Measurements from ENCODE around the gene NEGR1. TPM values are rescaled to one million over a fixed set of nuclear protein-coding genes. Genes with fewer than 3 reads are reported as not detected.

Gene NEGR1
- total RNA-seq, 1 experiment from 2014 or later, result 4.1 TPM

- Mint-ChIP-seq H3K9me3 (ENCODE audit: unreplicated experiment) (no peaks in the 10 kb centered on the region), H3K4me1 (ENCODE audit: insufficient read depth, unreplicated experiment) (peaks cover 5% of the 10 kb centered on the region), H3K4me3 (ENCODE audit: unreplicated experiment) (no peak overlapping the region), H3K27me3 (ENCODE audit: insufficient read depth, unreplicated experiment) (no peaks in the 10 kb centered on the region), H3K36me3 (ENCODE audit: insufficient read depth, unreplicated experiment) (no peaks in the 10 kb centered on the region), H3K27ac (ENCODE audit: low read depth, unreplicated experiment) (no peak overlapping the region)
- intact Hi-C loops (cut with micrococcal nuclease), result no loop called here
- BruUV-seq (replicated peaks), result no TSS peak
- ChIA-PET CTCF (no interaction called here), POLR2A (no interaction called here)
- TF ChIP-seq CTCF (IDR thresholded peaks at IDR 0.05; ENCODE audit: unreplicated experiment), result no peak
- DNase-seq (ENCODE audit: unreplicated experiment), result no peak
Measured at GRCh38 chr1:71641903-71642302, 640.4 kb downstream of the NEGR1 start.

GRCh38 chr1:71640998-71641397 lies 641.3 kb downstream of the NEGR1 start:
- Mint-ChIP-seq H3K9me3 (ENCODE audit: unreplicated experiment) (no peaks in the 10 kb centered on the region), H3K36me3 (ENCODE audit: insufficient read depth, unreplicated experiment) (no peaks in the 10 kb centered on the region), H3K27me3 (ENCODE audit: insufficient read depth, unreplicated experiment) (no peaks in the 10 kb centered on the region), H3K4me3 (ENCODE audit: unreplicated experiment) (no peak overlapping the region), H3K27ac (ENCODE audit: low read depth, unreplicated experiment) (no peak overlapping the region), H3K4me1 (ENCODE audit: insufficient read depth, unreplicated experiment) (peaks cover 5% of the 10 kb centered on the region)
- ChIA-PET CTCF (no interaction called here), POLR2A (no interaction called here)
- no peak for DNase-seq (ENCODE audit: unreplicated experiment)
- TF ChIP-seq CTCF (IDR thresholded peaks at IDR 0.05; ENCODE audit: unreplicated experiment), result no peak
- no TSS peak for BruUV-seq (replicated peaks)
- intact Hi-C loops (cut with micrococcal nuclease), result no loop called here

- CTCF ChIA-PET, result no interaction called here
- no peak overlapping the region for H3K27ac Mint-ChIP-seq (ENCODE audit: low read depth, unreplicated experiment)
- H3K4me3 Mint-ChIP-seq (ENCODE audit: unreplicated experiment), result no peak overlapping the region
- POLR2A ChIA-PET, result no interaction called here
- peaks cover 5% of the 10 kb centered on the region for H3K4me1 Mint-ChIP-seq (ENCODE audit: insufficient read depth, unreplicated experiment)
- no peak for TF ChIP-seq CTCF (IDR thresholded peaks at IDR 0.05; ENCODE audit: unreplicated experiment)
- H3K36me3 Mint-ChIP-seq (ENCODE audit: insufficient read depth, unreplicated experiment), result no peaks in the 10 kb centered on the region
- intact Hi-C loops (cut with micrococcal nuclease), result no loop called here
- peaks cover 6% of the 10 kb centered on the region for H3K9me3 Mint-ChIP-seq (ENCODE audit: unreplicated experiment)
- H3K27me3 Mint-ChIP-seq (ENCODE audit: insufficient read depth, unreplicated experiment), result no peaks in the 10 kb centered on the region
- no TSS peak for BruUV-seq (replicated peaks)
- no peak for DNase-seq (ENCODE audit: unreplicated experiment)
Measured at GRCh38 chr1:71640116-71640515, 642.2 kb downstream of the NEGR1 start.

GRCh38 chr1:71638081-71638766 lies 644.1 kb downstream of the NEGR1 start:
- H3K4me1 Mint-ChIP-seq (ENCODE audit: insufficient read depth, unreplicated experiment), result peaks cover 5% of the 10 kb centered on the region
- CTCF ChIA-PET, result no interaction called here
- POLR2A ChIA-PET, result no interaction called here
- intact Hi-C loops (cut with micrococcal nuclease), result no loop called here
- no peaks in the 10 kb centered on the region for H3K27me3 Mint-ChIP-seq (ENCODE audit: insufficient read depth, unreplicated experiment)
- TF ChIP-seq CTCF (IDR thresholded peaks at IDR 0.05; ENCODE audit: unreplicated experiment), result no peak
- no TSS peak for BruUV-seq (replicated peaks)
- DNase-seq (ENCODE audit: unreplicated experiment), result no peak
- no peaks in the 10 kb centered on the region for H3K36me3 Mint-ChIP-seq (ENCODE audit: insufficient read depth, unreplicated experiment)
- H3K27ac Mint-ChIP-seq (ENCODE audit: low read depth, unreplicated experiment), result no peak overlapping the region
- H3K4me3 Mint-ChIP-seq (ENCODE audit: unreplicated experiment), result no peak overlapping the region
- H3K9me3 Mint-ChIP-seq (ENCODE audit: unreplicated experiment), result peaks cover 11% of the 10 kb centered on the region
